HCT116 (cell line): ENCODE data around the gene CNTNAP2. TPM values are rescaled to one million over a fixed set of nuclear protein-coding genes. Genes with fewer than 3 reads are reported as not detected.

ENCODE experiments used
- ATAC-seq: fragments of 200-7000 bp; cut with Tn5 transposase; 2 replicates; pipeline ENCODE4 v1.9.1; 2020; ENCODE audit warnings: mild to moderate bottlenecking, moderate library complexity
- BruUV-seq: library from RNA; stranded (reverse); fragments of 400-500 nt; replicated peaks from 2 replicates; lab custom pipeline; 2021; lab: Mats Ljungman, UMichigan
- CTCF ChIA-PET: fragments of 300-600 bp; sonication (Branson Sonifier 250); formaldehyde crosslinking; loops from one replicate; lab custom pipeline; 2021; ENCODE audit warnings: antibody characterized with exemption; lab: Charles Lee
- POLR2A ChIA-PET: fragments of 300-600, 350-600 bp; sonication (Branson Sonifier 250); formaldehyde crosslinking; loops from one replicate; lab custom pipeline; 2021; ENCODE audit warnings: antibody characterized with exemption; lab: Charles Lee
- RAD21 ChIA-PET, 2 experiments: fragments of 300-600 bp; sonication (Branson Sonifier 250); formaldehyde crosslinking; loops; one replicate each; lab custom pipeline; 2023; ENCODE audit warnings: low total read pairs in 2 of 2; ENCODE audit not compliant: uncharacterized antibody in 2 of 2, unreplicated experiment in 2 of 2, low non-redundant PET in 1 of 2; lab: Charles Lee
- DNase-seq: peaks from one replicate; pipeline ENCODE4 v3.0.0-alpha.2; 2010; ENCODE audit warnings: low read depth, low spot score
- H2AFZ ChIP-seq: fragments of 200-600 bp; shearing (Covaris generic), sonication (generic); 2 replicates; pipeline ENCODE4 v1.6.1; 2017; ENCODE audit warnings: low read depth, mixed run types, mixed read lengths, antibody characterized with exemption, low read length; ENCODE audit not compliant: poor library complexity, severe bottlenecking
- H3K27ac ChIP-seq: 2 replicates; pipeline ENCODE4 v1.5.1; 2012; ENCODE audit warnings: low read depth, low read length
- H3K27me3 ChIP-seq: fragments of 200-600 bp; sonication (generic); 2 replicates; pipeline ENCODE4 v1.6.1; 2016; ENCODE audit warnings: mixed run types, low read length, mixed read lengths; ENCODE audit not compliant: insufficient read depth
- H3K36me3 ChIP-seq, 2 experiments: fragments of 200-500 bp in 1 of 2; fragments of 200-600 bp in 1 of 2; sonication (Bioruptor generic) in 1 of 2; sonication (generic) in 1 of 2; 2 replicates each; pipeline versions ENCODE4 v1.5.1 to v1.6.1; 2014 to 2016; ENCODE audit warnings: low read length in 2 of 2, inconsistent platforms in 1 of 2, mixed read lengths in 1 of 2, mixed run types in 1 of 2; ENCODE audit not compliant: insufficient read depth in 2 of 2, control insufficient read depth in 1 of 2
- H3K4me1 ChIP-seq, 2 experiments: fragments of 200-600 bp in 1 of 2; sonication (generic) in 1 of 2; 2 replicates each; pipeline versions ENCODE4 v1.5.1 to v1.6.1; 2012 to 2017; ENCODE audit warnings: low read length in 2 of 2, inconsistent platforms in 1 of 2, mild to moderate bottlenecking in 1 of 2, mixed read lengths in 1 of 2, mixed run types in 1 of 2, moderate library complexity in 1 of 2; ENCODE audit not compliant: insufficient read depth in 2 of 2, control insufficient read depth in 1 of 2
- H3K4me2 ChIP-seq: fragments of 200-600 bp; sonication (generic); 2 replicates; pipeline ENCODE4 v1.6.1; 2017; ENCODE audit warnings: mixed run types, low read length, mixed read lengths
- H3K4me3 ChIP-seq, 2 experiments: fragments of 200-600 bp in 1 of 2; sonication (generic) in 1 of 2; replicated peaks in 1 of 2; 2 replicates each; pipeline ENCODE4 v1.5.1; 2011 to 2016; ENCODE audit warnings: low read length in 2 of 2, control low read depth in 1 of 2, low read depth in 1 of 2, mild to moderate bottlenecking in 1 of 2, mixed read lengths in 1 of 2, mixed run types in 1 of 2
- H3K79me2 ChIP-seq: fragments of 200-600 bp; sonication (generic); 2 replicates; pipeline ENCODE4 v1.6.1; 2017; ENCODE audit warnings: mild to moderate bottlenecking, mixed run types, low read length, moderate library complexity, mixed read lengths; ENCODE audit not compliant: insufficient read depth
- H3K9ac ChIP-seq: fragments of 200-600 bp; sonication (generic); 2 replicates; pipeline ENCODE4 v1.6.1; 2016; ENCODE audit warnings: low read length, mixed read lengths
- H3K9me2 ChIP-seq: fragments of 200-600 bp; sonication (generic), shearing (Covaris generic); 2 replicates; pipeline ENCODE4 v1.6.1; 2017; ENCODE audit warnings: mixed run types, mild to moderate bottlenecking, moderate library complexity; ENCODE audit not compliant: insufficient read depth
- H3K9me3 ChIP-seq, 2 experiments: fragments of 200-500 bp in 1 of 2; fragments of 200-600 bp in 1 of 2; sonication (Bioruptor generic) in 1 of 2; sonication (generic) in 1 of 2; 2 replicates each; pipeline ENCODE4 v1.6.1; 2014 to 2017; ENCODE audit warnings: low read length in 2 of 2, mixed read lengths in 2 of 2, inconsistent platforms in 1 of 2, low read depth in 1 of 2, mild to moderate bottlenecking in 1 of 2, mixed run types in 1 of 2, moderate library complexity in 1 of 2; ENCODE audit not compliant: control insufficient read depth in 1 of 2, insufficient read depth in 1 of 2
- H4K20me1 ChIP-seq: fragments of 200-600 bp; sonication (generic), shearing (Covaris generic); 2 replicates; pipeline ENCODE4 v1.6.1; 2017; ENCODE audit warnings: mixed run types, mild to moderate bottlenecking, moderate library complexity; ENCODE audit not compliant: insufficient read depth
- CBX3 ChIP-seq: IDR thresholded peaks from 2 replicates; pipeline ENCODE4 v1.6.1; 2012; ENCODE audit warnings: low read depth
- EGR1 ChIP-seq: IDR thresholded peaks from 2 replicates; pipeline ENCODE4 v1.6.1; 2012; ENCODE audit warnings: low read depth
- ELF1 ChIP-seq: IDR thresholded peaks from 2 replicates; pipeline ENCODE4 v1.6.1; 2012; ENCODE audit warnings: low read depth, borderline replicate concordance
- EZH2 ChIP-seq: fragments of 200-600 bp; sonication (generic); IDR thresholded peaks from 2 replicates; pipeline ENCODE4 v1.6.1; 2017; ENCODE audit warnings: antibody characterized with exemption, mixed run types
- FOSL1 ChIP-seq: IDR thresholded peaks from 2 replicates; pipeline ENCODE4 v1.6.1; 2012; ENCODE audit warnings: low read depth
- POLR2A ChIP-seq: IDR thresholded peaks from 2 replicates; pipeline ENCODE4 v1.7.0; 2011; ENCODE audit warnings: borderline replicate concordance; ENCODE audit not compliant: insufficient read depth, insufficient read length; ENCODE audit errors: extremely low read depth
- POLR2AphosphoS5 ChIP-seq: IDR thresholded peaks from 2 replicates; pipeline ENCODE4 v1.6.1; 2011; ENCODE audit warnings: mild to moderate bottlenecking, low read depth, low read length, moderate library complexity
- SIN3A ChIP-seq: IDR thresholded peaks from 2 replicates; pipeline ENCODE4 v1.6.1; 2012; ENCODE audit warnings: low read depth
- SRF ChIP-seq: IDR thresholded peaks from 2 replicates; pipeline ENCODE4 v1.6.1; 2012; ENCODE audit warnings: low read depth
- TCF7L2 ChIP-seq: IDR thresholded peaks from 2 replicates; pipeline ENCODE4 v1.7.0; 2011; ENCODE audit warnings: borderline replicate concordance, inconsistent platforms; ENCODE audit not compliant: insufficient read depth, insufficient read length; ENCODE audit errors: extremely low read depth
- YY1 ChIP-seq: IDR thresholded peaks from 2 replicates; pipeline ENCODE4 v1.6.1; 2011; ENCODE audit warnings: low read length, low read depth, moderate library complexity, mild to moderate bottlenecking; ENCODE audit not compliant: insufficient replicate concordance; ENCODE audit errors: extremely low read depth
- intact Hi-C: fragments of 100-400 bp; cut with micrococcal nuclease; formaldehyde crosslinking; loops from 2 replicates; pipeline ENCODE4 v1.10.0; 2022
- total RNA-seq: library from RNA; stranded (reverse); gene quantifications from one replicate; pipeline ENCODE4 v1.2.1, GENCODE V29; 2021; ENCODE audit not compliant: unreplicated experiment
- TF ChIP-seq, protein P1 (sequence below): IDR thresholded peaks from 2 replicates; pipeline ENCODE4 v1.6.1; 2012
- TF ChIP-seq, protein P2 (sequence below): IDR thresholded peaks from 2 replicates; pipeline ENCODE4 v1.6.1; 2012; ENCODE audit warnings: low read depth
- TF ChIP-seq, protein P3 (sequence below): IDR thresholded peaks from 2 replicates; pipeline ENCODE4 v1.6.1; 2012
- TF ChIP-seq, protein P4 (sequence below), 3 experiments: fragments of 200-600 bp in 1 of 3; sonication (generic) in 1 of 3; IDR thresholded peaks in 2 of 3; conservative IDR thresholded peaks in 1 of 3; 2 replicates each; pipeline ENCODE4 v1.5.1; 2012 to 2017; ENCODE audit warnings: low read depth in 2 of 3, low read length in 2 of 3, antibody characterized with exemption in 1 of 3, borderline replicate concordance in 1 of 3, control low read depth in 1 of 3, mild to moderate bottlenecking in 1 of 3, mixed read lengths in 1 of 3, mixed run types in 1 of 3, moderate library complexity in 1 of 3; ENCODE audit not compliant: insufficient read depth in 1 of 3

The CNTNAP2 gene
- total RNA-seq, 1 experiment from 2014 or later: 0.37 TPM

DNA sequence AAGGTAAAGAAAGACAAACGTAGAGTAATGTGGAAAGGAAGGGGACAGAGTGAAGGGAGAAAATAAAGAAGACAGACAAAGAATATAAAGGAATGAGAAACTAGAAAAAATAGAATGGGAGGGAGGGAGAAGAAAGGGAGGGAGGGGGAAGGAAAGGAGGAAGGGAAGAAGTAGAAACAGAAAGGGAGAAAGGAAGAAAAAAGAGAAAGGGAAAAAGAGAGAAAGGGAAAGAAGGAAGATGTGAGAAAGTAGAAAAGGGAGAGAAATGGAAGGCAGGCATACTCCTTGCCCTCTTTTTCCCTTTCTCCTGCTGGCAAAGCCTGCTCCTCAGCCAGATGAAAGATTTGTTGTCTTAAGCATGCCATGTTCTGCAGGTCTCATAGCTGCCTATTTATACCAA is 1336.2 kb downstream of the CNTNAP2 start:
- intact Hi-C loops: no loop called here
- ChIA-PET RAD21 (no interaction called here), POLR2A (no interaction called here), CTCF (no interaction called here)
- H3K36me3 ChIP-seq: no peaks in the 10 kb centered on the region
- H3K9ac ChIP-seq: no peak overlapping the region
- no peak overlapping the region for H3K4me2 ChIP-seq
- no peaks in the 10 kb centered on the region for H3K9me2 ChIP-seq
- H3K79me2 ChIP-seq: no peaks in the 10 kb centered on the region
- DNase-seq (no peak), ATAC-seq (no peak)
- no peaks in the 10 kb centered on the region for H3K27me3 ChIP-seq
- H3K9me3 ChIP-seq: peaks cover 5 to 22% of the 10 kb centered on the region in 2 experiments; a peak in 2 of 4 replicates
- H2AFZ ChIP-seq: no peak overlapping the region
- no TSS peak for BruUV-seq
- H4K20me1 ChIP-seq: no peaks in the 10 kb centered on the region
- no peak overlapping the region for H3K27ac ChIP-seq
- no peaks in the 10 kb centered on the region for H3K4me1 ChIP-seq
- TF ChIP-seq, protein P1, sequence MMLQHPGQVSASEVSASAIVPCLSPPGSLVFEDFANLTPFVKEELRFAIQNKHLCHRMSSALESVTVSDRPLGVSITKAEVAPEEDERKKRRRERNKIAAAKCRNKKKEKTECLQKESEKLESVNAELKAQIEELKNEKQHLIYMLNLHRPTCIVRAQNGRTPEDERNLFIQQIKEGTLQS: no peak
- TF ChIP-seq ELF1 (no peak), SIN3A (no peak), YY1 (no peak), POLR2AphosphoS5 (no peak), EGR1 (no peak), CBX3 (no peak), POLR2A (no peak), TCF7L2 (no peak), EZH2 (no peak), SRF (no peak), FOSL1 (no peak)
- TF ChIP-seq, protein P2, sequence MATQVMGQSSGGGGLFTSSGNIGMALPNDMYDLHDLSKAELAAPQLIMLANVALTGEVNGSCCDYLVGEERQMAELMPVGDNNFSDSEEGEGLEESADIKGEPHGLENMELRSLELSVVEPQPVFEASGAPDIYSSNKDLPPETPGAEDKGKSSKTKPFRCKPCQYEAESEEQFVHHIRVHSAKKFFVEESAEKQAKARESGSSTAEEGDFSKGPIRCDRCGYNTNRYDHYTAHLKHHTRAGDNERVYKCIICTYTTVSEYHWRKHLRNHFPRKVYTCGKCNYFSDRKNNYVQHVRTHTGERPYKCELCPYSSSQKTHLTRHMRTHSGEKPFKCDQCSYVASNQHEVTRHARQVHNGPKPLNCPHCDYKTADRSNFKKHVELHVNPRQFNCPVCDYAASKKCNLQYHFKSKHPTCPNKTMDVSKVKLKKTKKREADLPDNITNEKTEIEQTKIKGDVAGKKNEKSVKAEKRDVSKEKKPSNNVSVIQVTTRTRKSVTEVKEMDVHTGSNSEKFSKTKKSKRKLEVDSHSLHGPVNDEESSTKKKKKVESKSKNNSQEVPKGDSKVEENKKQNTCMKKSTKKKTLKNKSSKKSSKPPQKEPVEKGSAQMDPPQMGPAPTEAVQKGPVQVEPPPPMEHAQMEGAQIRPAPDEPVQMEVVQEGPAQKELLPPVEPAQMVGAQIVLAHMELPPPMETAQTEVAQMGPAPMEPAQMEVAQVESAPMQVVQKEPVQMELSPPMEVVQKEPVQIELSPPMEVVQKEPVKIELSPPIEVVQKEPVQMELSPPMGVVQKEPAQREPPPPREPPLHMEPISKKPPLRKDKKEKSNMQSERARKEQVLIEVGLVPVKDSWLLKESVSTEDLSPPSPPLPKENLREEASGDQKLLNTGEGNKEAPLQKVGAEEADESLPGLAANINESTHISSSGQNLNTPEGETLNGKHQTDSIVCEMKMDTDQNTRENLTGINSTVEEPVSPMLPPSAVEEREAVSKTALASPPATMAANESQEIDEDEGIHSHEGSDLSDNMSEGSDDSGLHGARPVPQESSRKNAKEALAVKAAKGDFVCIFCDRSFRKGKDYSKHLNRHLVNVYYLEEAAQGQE: no peak
- TF ChIP-seq, protein P3, sequence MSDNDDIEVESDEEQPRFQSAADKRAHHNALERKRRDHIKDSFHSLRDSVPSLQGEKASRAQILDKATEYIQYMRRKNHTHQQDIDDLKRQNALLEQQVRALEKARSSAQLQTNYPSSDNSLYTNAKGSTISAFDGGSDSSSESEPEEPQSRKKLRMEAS: no peak
- TF ChIP-seq, protein P4, sequence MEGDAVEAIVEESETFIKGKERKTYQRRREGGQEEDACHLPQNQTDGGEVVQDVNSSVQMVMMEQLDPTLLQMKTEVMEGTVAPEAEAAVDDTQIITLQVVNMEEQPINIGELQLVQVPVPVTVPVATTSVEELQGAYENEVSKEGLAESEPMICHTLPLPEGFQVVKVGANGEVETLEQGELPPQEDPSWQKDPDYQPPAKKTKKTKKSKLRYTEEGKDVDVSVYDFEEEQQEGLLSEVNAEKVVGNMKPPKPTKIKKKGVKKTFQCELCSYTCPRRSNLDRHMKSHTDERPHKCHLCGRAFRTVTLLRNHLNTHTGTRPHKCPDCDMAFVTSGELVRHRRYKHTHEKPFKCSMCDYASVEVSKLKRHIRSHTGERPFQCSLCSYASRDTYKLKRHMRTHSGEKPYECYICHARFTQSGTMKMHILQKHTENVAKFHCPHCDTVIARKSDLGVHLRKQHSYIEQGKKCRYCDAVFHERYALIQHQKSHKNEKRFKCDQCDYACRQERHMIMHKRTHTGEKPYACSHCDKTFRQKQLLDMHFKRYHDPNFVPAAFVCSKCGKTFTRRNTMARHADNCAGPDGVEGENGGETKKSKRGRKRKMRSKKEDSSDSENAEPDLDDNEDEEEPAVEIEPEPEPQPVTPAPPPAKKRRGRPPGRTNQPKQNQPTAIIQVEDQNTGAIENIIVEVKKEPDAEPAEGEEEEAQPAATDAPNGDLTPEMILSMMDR (IDR thresholded peaks at IDR 0.05 in 2 of 3, conservative IDR thresholded peaks at IDR 0.05 in 1 of 3; ENCODE audit: borderline replicate concordance in 1 of 3, insufficient read depth in 1 of 3, low read depth in 2 of 3, low read length in 2 of 3): no peak
- H3K4me3 ChIP-seq: no peak overlapping the region
